Measurements from ENCODE around the gene DNM2.
A peak's percentile ranks its signal among the peaks of the same experiment; 100 is the strongest.

The DNM2 gene

GRCh38 chr19:10870501-10870954 is 152.6 kb downstream of the DNM2 start:
- peaks cover 0 to 15% of the 10 kb centered on the region in 2 donors for H3K36me3 ChIP-seq (replicated peaks in 1 of 2; ENCODE audit: control insufficient read depth in 2 of 2, insufficient read depth in 2 of 2, low read length in 2 of 2)
- H2BK120ac ChIP-seq (ENCODE audit: low read depth, low read length) = no peak overlapping the region
- H2AFZ ChIP-seq (ENCODE audit: low read length) = peak overlapping the region; percentile 94
- peak overlapping the region; percentile 31 for H3K14ac ChIP-seq (ENCODE audit: low read length)
- H3K27me3 ChIP-seq (ENCODE audit: control insufficient read depth in 3 of 3, insufficient read depth in 3 of 3, low read depth in 1 of 3, low read length in 3 of 3) = no peaks in the 10 kb centered on the region
- H3K23ac ChIP-seq (ENCODE audit: low read depth, low read length, poor library complexity) = no peak overlapping the region
- H3K9me3 ChIP-seq (replicated peaks in 1 of 2; ENCODE audit: control insufficient read depth in 2 of 2, insufficient read depth in 1 of 2, low read depth in 1 of 2, low read length in 2 of 2) = no peaks in the 10 kb centered on the region
- H3K4me2 ChIP-seq (ENCODE audit: insufficient read depth, low read length, poor library complexity, severe bottlenecking) = peak overlapping the region; percentile 87
- no peak overlapping the region for H2BK15ac ChIP-seq (ENCODE audit: low read length)
- no peak overlapping the region for H3K4ac ChIP-seq (ENCODE audit: low read length)
- peaks cover 5% of the 10 kb centered on the region for H3K79me1 ChIP-seq (ENCODE audit: low read depth, low read length)
- peak overlapping the region; percentile 93 for H2BK5ac ChIP-seq (ENCODE audit: low read length)
- H3K18ac ChIP-seq (ENCODE audit: low read length) = peak overlapping the region; percentile 97
- peak overlapping the region; percentile 86 for H3K9ac ChIP-seq (ENCODE audit: low read depth, low read length, poor library complexity)
- H2AK5ac ChIP-seq (ENCODE audit: low read depth, low read length) = no peak overlapping the region
- H3K27ac ChIP-seq (replicated peaks; ENCODE audit: low read length) = peak overlapping the region; percentile 99
- peak overlapping the region; percentile 30 for H2BK12ac ChIP-seq (ENCODE audit: low read length)
- no peak overlapping the region for H4K91ac ChIP-seq (ENCODE audit: low read depth, low read length, poor library complexity)
- H4K8ac ChIP-seq (ENCODE audit: low read depth, low read length) = no peak overlapping the region
- H3K4me1 ChIP-seq (ENCODE audit: control insufficient read depth in 2 of 2, insufficient read depth in 1 of 2, low read depth in 1 of 2, low read length in 2 of 2) = peaks cover 4 to 8% of the 10 kb centered on the region in 2 donors
- DNase-seq (ENCODE audit: low spot score) = no peak
- H3K4me3 ChIP-seq (ENCODE audit: low read length in 2 of 2) = peak overlapping the region; percentile 50 to 65
- no CpG with 5 or more reads among the region's 22 CpGs for WGBS, 2 donors (ENCODE audit: extremely low coverage in 2 of 2, insufficient read length in 2 of 2, insufficient replicate concordance in 1 of 2)

- Histone ChIP-seq H3K9ac (ENCODE audit: low read depth, low read length, poor library complexity) (peak within 1 kb of the TSS; percentile 99), H2AFZ (ENCODE audit: low read length) (peak within 1 kb of the TSS; percentile 94), H3K9me3 (replicated peaks in 1 of 2; ENCODE audit: control insufficient read depth in 2 of 2, insufficient read depth in 1 of 2, low read depth in 1 of 2, low read length in 2 of 2) (no peaks in the 10 kb centered on the region), H2AK5ac (ENCODE audit: low read depth, low read length) (peak within 1 kb of the TSS; percentile 94), H2BK12ac (ENCODE audit: low read length) (peak within 1 kb of the TSS; percentile 30), H3K18ac (ENCODE audit: low read length) (peak within 1 kb of the TSS; percentile 98), H4K8ac (ENCODE audit: low read depth, low read length) (no peak within 1 kb of the TSS), H2BK5ac (ENCODE audit: low read length) (peak within 1 kb of the TSS; percentile 93), H3K23ac (ENCODE audit: low read depth, low read length, poor library complexity) (peak within 1 kb of the TSS; percentile 85), H3K27ac (replicated peaks; ENCODE audit: low read length) (peak within 1 kb of the TSS; percentile 99), H4K91ac (ENCODE audit: low read depth, low read length, poor library complexity) (peak within 1 kb of the TSS; percentile 85), H3K14ac (ENCODE audit: low read length) (peak within 1 kb of the TSS; percentile 56), H3K36me3 (replicated peaks in 1 of 2; ENCODE audit: control insufficient read depth in 2 of 2, insufficient read depth in 2 of 2, low read length in 2 of 2) (peaks cover 0 to 15% of the 10 kb centered on the region in 2 donors), H3K4ac (ENCODE audit: low read length) (no peak within 1 kb of the TSS), H2BK15ac (ENCODE audit: low read length) (peak within 1 kb of the TSS; percentile 81), H3K4me1 (ENCODE audit: control insufficient read depth in 2 of 2, insufficient read depth in 1 of 2, low read depth in 1 of 2, low read length in 2 of 2) (peaks cover 4 to 8% of the 10 kb centered on the region in 2 donors), H3K4me3 (ENCODE audit: low read length in 2 of 2) (peak within 1 kb of the TSS; percentile 98 to 99), H3K27me3 (ENCODE audit: control insufficient read depth in 3 of 3, insufficient read depth in 3 of 3, low read depth in 1 of 3, low read length in 3 of 3) (no peaks in the 10 kb centered on the region), H3K79me1 (ENCODE audit: low read depth, low read length) (peaks cover 5% of the 10 kb centered on the region), H2BK120ac (ENCODE audit: low read depth, low read length) (no peak within 1 kb of the TSS), H3K4me2 (ENCODE audit: insufficient read depth, low read length, poor library complexity, severe bottlenecking) (peak within 1 kb of the TSS; percentile 87)
- WGBS, 2 donors (ENCODE audit: extremely low coverage in 2 of 2, insufficient read length in 2 of 2, insufficient replicate concordance in 1 of 2) = no CpG with 5 or more reads among the region's 99 CpGs
- DNase-seq (ENCODE audit: low spot score) = peak; percentile 99
Observed at GRCh38 chr19:10870955-10871603, 153.2 kb downstream of the DNM2 start, which contains the start of gene CARM1. TSS of gene CARM1 (plus strand) at chr19:10871553. CDS start at chr19:10871703, 150 bp downstream.

- H3K4me2 ChIP-seq (ENCODE audit: insufficient read depth, low read length, poor library complexity, severe bottlenecking) = peak overlapping the region; percentile 73
- H4K91ac ChIP-seq (ENCODE audit: low read depth, low read length, poor library complexity) = peak overlapping the region; percentile 85
- H3K9me3 ChIP-seq (replicated peaks in 1 of 2; ENCODE audit: control insufficient read depth in 2 of 2, insufficient read depth in 1 of 2, low read depth in 1 of 2, low read length in 2 of 2) = no peaks in the 10 kb centered on the region
- peak overlapping the region; percentile 85 for H3K23ac ChIP-seq (ENCODE audit: low read depth, low read length, poor library complexity)
- peak overlapping the region; percentile 93 for H2BK5ac ChIP-seq (ENCODE audit: low read length)
- no peak overlapping the region for H2BK120ac ChIP-seq (ENCODE audit: low read depth, low read length)
- H3K4me3 ChIP-seq (ENCODE audit: low read length in 2 of 2) = peak overlapping the region; percentile 98 to 99
- H3K9ac ChIP-seq (ENCODE audit: low read depth, low read length, poor library complexity) = peak overlapping the region; percentile 99
- no peak overlapping the region for H4K8ac ChIP-seq (ENCODE audit: low read depth, low read length)
- peaks cover 0 to 21% of the 10 kb centered on the region in 2 donors for H3K36me3 ChIP-seq (replicated peaks in 1 of 2; ENCODE audit: control insufficient read depth in 2 of 2, insufficient read depth in 2 of 2, low read length in 2 of 2)
- H3K14ac ChIP-seq (ENCODE audit: low read length) = peak overlapping the region; percentile 56
- H3K4me1 ChIP-seq (ENCODE audit: control insufficient read depth in 2 of 2, insufficient read depth in 1 of 2, low read depth in 1 of 2, low read length in 2 of 2) = peaks cover 8 to 9% of the 10 kb centered on the region in 2 donors
- H3K4ac ChIP-seq (ENCODE audit: low read length) = no peak overlapping the region
- peaks cover 12% of the 10 kb centered on the region for H3K79me1 ChIP-seq (ENCODE audit: low read depth, low read length)
- no peaks in the 10 kb centered on the region for H3K27me3 ChIP-seq (ENCODE audit: control insufficient read depth in 3 of 3, insufficient read depth in 3 of 3, low read depth in 1 of 3, low read length in 3 of 3)
- no CpG with 5 or more reads among the region's 90 CpGs for WGBS, 2 donors (ENCODE audit: extremely low coverage in 2 of 2, insufficient read length in 2 of 2, insufficient replicate concordance in 1 of 2)
- H2AFZ ChIP-seq (ENCODE audit: low read length) = peak overlapping the region; percentile 85
- peak overlapping the region; percentile 79 for H3K27ac ChIP-seq (replicated peaks; ENCODE audit: low read length)
- H3K18ac ChIP-seq (ENCODE audit: low read length) = peak overlapping the region; percentile 98
- peak overlapping the region; percentile 81 for H2BK15ac ChIP-seq (ENCODE audit: low read length)
- peak overlapping the region; percentile 94 for H2AK5ac ChIP-seq (ENCODE audit: low read depth, low read length)
- no peak for DNase-seq (ENCODE audit: low spot score)
- no peak overlapping the region for H2BK12ac ChIP-seq (ENCODE audit: low read length)
Observed at GRCh38 chr19:10871711-10872545, 154.0 kb downstream of the DNM2 start.

All from neuronal stem cell (in vitro differentiated cells).